D721Med (cell line): ENCODE results near the gene SLFN5.
"Not testable (repeated sequence)": the region's sequence is repeated elsewhere in the genome, so short reads cannot be mapped to it uniquely, and the experiment has no call there.

ENCODE experiments used
- DNase-seq: peaks from one replicate; pipeline ENCODE4 v3.0.0; 2011; ENCODE audit warnings: low spot score; ENCODE audit not compliant: insufficient read length
- FAIRE-seq: peaks from 2 replicates; lab custom pipeline; 2011; peaks lifted over from hg19 to GRCh38; lab: Jason Lieb, UNC
- TF ChIP-seq, protein P1 (sequence below): IDR thresholded peaks from 2 replicates; pipeline ENCODE4 v1.5.1; 2012; ENCODE audit warnings: mild to moderate bottlenecking, control low read depth; ENCODE audit not compliant: insufficient read depth; ENCODE audit errors: missing control alignments

SLFN5 gene

GRCh38 chr17:35214631-35215273, 28.1 kb upstream of the SLFN5 start:
- TF ChIP-seq, protein P1, sequence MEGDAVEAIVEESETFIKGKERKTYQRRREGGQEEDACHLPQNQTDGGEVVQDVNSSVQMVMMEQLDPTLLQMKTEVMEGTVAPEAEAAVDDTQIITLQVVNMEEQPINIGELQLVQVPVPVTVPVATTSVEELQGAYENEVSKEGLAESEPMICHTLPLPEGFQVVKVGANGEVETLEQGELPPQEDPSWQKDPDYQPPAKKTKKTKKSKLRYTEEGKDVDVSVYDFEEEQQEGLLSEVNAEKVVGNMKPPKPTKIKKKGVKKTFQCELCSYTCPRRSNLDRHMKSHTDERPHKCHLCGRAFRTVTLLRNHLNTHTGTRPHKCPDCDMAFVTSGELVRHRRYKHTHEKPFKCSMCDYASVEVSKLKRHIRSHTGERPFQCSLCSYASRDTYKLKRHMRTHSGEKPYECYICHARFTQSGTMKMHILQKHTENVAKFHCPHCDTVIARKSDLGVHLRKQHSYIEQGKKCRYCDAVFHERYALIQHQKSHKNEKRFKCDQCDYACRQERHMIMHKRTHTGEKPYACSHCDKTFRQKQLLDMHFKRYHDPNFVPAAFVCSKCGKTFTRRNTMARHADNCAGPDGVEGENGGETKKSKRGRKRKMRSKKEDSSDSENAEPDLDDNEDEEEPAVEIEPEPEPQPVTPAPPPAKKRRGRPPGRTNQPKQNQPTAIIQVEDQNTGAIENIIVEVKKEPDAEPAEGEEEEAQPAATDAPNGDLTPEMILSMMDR, result no peak
- no peak for DNase-seq
- FAIRE-seq, result no peak

DNA sequence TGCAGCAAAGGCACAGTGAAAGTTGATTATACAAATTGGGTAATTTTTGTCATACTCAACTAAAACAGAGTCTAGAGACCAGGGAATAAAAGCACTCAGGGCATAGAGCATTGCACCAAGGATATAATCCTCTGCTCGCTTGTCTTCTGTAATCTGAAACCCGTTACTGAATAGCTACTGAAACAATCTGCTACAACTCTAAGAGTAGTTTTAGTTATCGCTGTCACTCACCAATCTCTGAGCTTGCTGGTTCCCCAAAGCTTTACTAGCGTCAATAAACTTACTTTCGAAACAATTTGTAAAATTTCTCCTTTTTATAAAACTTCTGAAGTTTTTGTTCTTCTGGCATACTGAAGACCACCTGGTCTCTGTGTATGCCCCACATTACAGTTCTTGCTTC, 25.8 kb upstream of the SLFN5 start:
- TF ChIP-seq, protein P1, result no peak
- DNase-seq (no peak), FAIRE-seq (no peak)

DNA sequence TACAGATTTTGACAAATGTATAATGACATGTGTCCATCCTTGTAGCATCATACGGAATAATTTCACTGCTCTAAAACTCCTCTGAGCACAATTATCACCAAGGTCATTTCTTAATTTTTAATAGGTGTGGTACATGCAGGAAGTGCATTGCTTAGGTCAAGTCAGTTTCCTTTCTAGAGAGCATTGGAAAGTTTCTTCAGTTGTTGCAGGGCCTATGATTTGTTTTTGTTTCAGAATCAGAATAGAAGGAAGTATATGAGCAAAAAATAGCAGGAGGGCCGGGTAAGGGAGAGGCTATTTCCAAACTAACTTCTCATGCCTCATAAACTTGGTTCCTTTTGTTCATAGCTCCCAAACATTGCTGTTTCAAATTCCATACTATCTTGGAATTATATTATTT, 24.0 kb upstream of the SLFN5 start:
- no peak for DNase-seq
- TF ChIP-seq, protein P1, result no peak
- no peak for FAIRE-seq

- TF ChIP-seq, protein P1, result no peak
- FAIRE-seq, result no peak
- no peak for DNase-seq
Observed at GRCh38 chr17:35222452-35222851, 20.4 kb upstream of the SLFN5 start.

- no peak for FAIRE-seq
- TF ChIP-seq, protein P1, result no peak
Observed at GRCh38 chr17:35224436-35224835, 18.4 kb upstream of the SLFN5 start.

GRCh38 chr17:35227546-35227945, 15.3 kb upstream of the SLFN5 start:
- TF ChIP-seq, protein P1, result no peak
- FAIRE-seq, result no peak

More at GRCh38 chr17:35224436-35224835, 18.4 kb upstream of the SLFN5 start:
- DNase-seq, result no peak

DNA sequence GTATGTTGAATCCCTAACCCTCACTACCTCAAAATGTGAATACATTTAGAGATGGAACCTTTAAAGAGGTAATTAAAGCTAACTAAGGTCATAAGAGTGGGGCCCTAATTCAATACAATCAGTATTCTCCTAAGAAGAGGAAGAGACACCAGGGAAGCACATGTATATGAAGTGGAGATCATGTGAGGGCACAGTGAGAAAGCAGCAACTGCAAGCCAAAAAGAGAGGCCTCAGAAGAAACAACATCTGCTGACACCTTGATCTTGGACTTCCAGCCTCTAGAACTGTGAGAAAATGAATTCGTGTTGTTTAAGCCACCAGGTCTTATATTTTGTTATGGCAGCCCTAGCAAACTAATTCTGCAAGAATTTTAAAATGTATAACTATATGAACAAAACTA, 13.2 kb upstream of the SLFN5 start:
- no peak for FAIRE-seq

More at GRCh38 chr17:35227546-35227945, 15.3 kb upstream of the SLFN5 start:
- DNase-seq, result no peak

GRCh38 chr17:35234315-35234714, 8.6 kb upstream of the SLFN5 start:
- FAIRE-seq, result not testable (repeated sequence)

More for the DNA sequence above, 13.2 kb upstream of the SLFN5 start:
- no peak for DNase-seq
- TF ChIP-seq, protein P1, result no peak

More at GRCh38 chr17:35234315-35234714, 8.6 kb upstream of the SLFN5 start:
- DNase-seq, result not testable (repeated sequence)
